Nephron (organoid): ENCODE results near the gene MBD6.
A peak's percentile ranks its signal among the peaks of the same experiment; 100 is the strongest.

Experiments used
- H3K27ac Mint-ChIP-seq, 3 experiments: 2 replicates each; pipeline ENCODE4 v1.8.0; 2020; ENCODE audit warnings: mixed read lengths in 3 of 3, mild to moderate bottlenecking in 2 of 3, moderate library complexity in 1 of 3
- H3K27me3 Mint-ChIP-seq: 2 replicates; pipeline ENCODE4 v1.8.0; 2021; ENCODE audit warnings: low read depth, mild to moderate bottlenecking, moderate library complexity, mixed read lengths
- H3K36me3 Mint-ChIP-seq: 2 replicates; pipeline ENCODE4 v1.8.0; 2020; ENCODE audit warnings: low read depth, mixed read lengths
- H3K4me1 Mint-ChIP-seq: 2 replicates; pipeline ENCODE4 v1.8.0; 2020; ENCODE audit warnings: mixed read lengths
- H3K4me3 Mint-ChIP-seq, 3 experiments: 2 replicates each; pipeline ENCODE4 v1.8.0; 2020; ENCODE audit warnings: mild to moderate bottlenecking in 3 of 3, mixed read lengths in 3 of 3, moderate library complexity in 2 of 3
- H3K9me3 Mint-ChIP-seq: 2 replicates; pipeline ENCODE4 v1.8.0; 2020; ENCODE audit warnings: mixed read lengths
- CTCF ChIP-seq, 3 experiments: fragments of 200-600 bp; sonication (generic); IDR thresholded peaks; one replicate each; pipeline ENCODE4 v1.5.0; 2021; ENCODE audit warnings: antibody characterized with exemption in 3 of 3; ENCODE audit not compliant: unreplicated experiment in 3 of 3

MBD6 gene

GRCh38 chr12:57546438-57547287, 24.0 kb downstream of the MBD6 start, which contains the start of gene DCTN2:
Gene DCTN2 (minus strand): TSS chr12:57547192. CDS start chr12:57547063, 129 bp downstream.
- H3K27ac Mint-ChIP-seq = peak within 1 kb of the TSS; percentile 46 to 91 (median 89)
- peaks cover 48% of the 10 kb centered on the region for H3K27me3 Mint-ChIP-seq
- no peak for TF ChIP-seq CTCF (IDR thresholded peaks at IDR 0.05; ENCODE audit: unreplicated experiment in 3 of 3)
- H3K4me1 Mint-ChIP-seq = peaks cover 24% of the 10 kb centered on the region
- no peaks in the 10 kb centered on the region for H3K36me3 Mint-ChIP-seq
- peak within 1 kb of the TSS; percentile 96 to 100 (median 98) for H3K4me3 Mint-ChIP-seq
- H3K9me3 Mint-ChIP-seq = no peaks in the 10 kb centered on the region

GRCh38 chr12:57547288-57548012, 24.8 kb downstream of the MBD6 start:
- Mint-ChIP-seq H3K4me1 (peaks cover 24% of the 10 kb centered on the region), H3K36me3 (no peaks in the 10 kb centered on the region), H3K9me3 (no peaks in the 10 kb centered on the region), H3K27me3 (peaks cover 56% of the 10 kb centered on the region), H3K27ac (peak overlapping the region in 2 of 3 experiments; percentile 46 to 89), H3K4me3 (peak overlapping the region; percentile 96 to 100 (median 98))
- TF ChIP-seq CTCF (IDR thresholded peaks at IDR 0.05; ENCODE audit: unreplicated experiment in 3 of 3) = no peak

- Mint-ChIP-seq H3K9me3 (no peaks in the 10 kb centered on the region), H3K36me3 (no peaks in the 10 kb centered on the region), H3K4me3 (peak overlapping the region in 2 of 3 experiments; percentile 96 to 100), H3K27ac (no peak overlapping the region), H3K4me1 (peaks cover 26% of the 10 kb centered on the region), H3K27me3 (peaks cover 61% of the 10 kb centered on the region)
- TF ChIP-seq CTCF (IDR thresholded peaks at IDR 0.05; ENCODE audit: unreplicated experiment in 3 of 3) = no peak
Observed at GRCh38 chr12:57548013-57548315, 25.3 kb downstream of the MBD6 start.

- Mint-ChIP-seq H3K9me3 (no peaks in the 10 kb centered on the region), H3K4me1 (peaks cover 31% of the 10 kb centered on the region), H3K27ac (no peak overlapping the region), H3K4me3 (peak overlapping the region; percentile 50 to 67 (median 56)), H3K27me3 (peaks cover 67% of the 10 kb centered on the region), H3K36me3 (no peaks in the 10 kb centered on the region)
- TF ChIP-seq CTCF (IDR thresholded peaks at IDR 0.05; ENCODE audit: unreplicated experiment in 3 of 3) = no peak
Observed at GRCh38 chr12:57548488-57548887, 25.9 kb downstream of the MBD6 start.

GRCh38 chr12:57549203-57549908, 26.7 kb downstream of the MBD6 start:
- Mint-ChIP-seq H3K27ac (no peak overlapping the region), H3K36me3 (no peaks in the 10 kb centered on the region), H3K4me3 (peak overlapping the region; percentile 33 to 67 (median 65)), H3K9me3 (no peaks in the 10 kb centered on the region), H3K4me1 (peaks cover 36% of the 10 kb centered on the region), H3K27me3 (peaks cover 72% of the 10 kb centered on the region)
- TF ChIP-seq CTCF (IDR thresholded peaks at IDR 0.05; ENCODE audit: unreplicated experiment in 3 of 3) = no peak
